ENCODE measurements around the gene SUCO. TPM values are rescaled to one million over a fixed set of nuclear protein-coding genes. Genes with fewer than 3 reads are reported as not detected.

The SUCO gene
- total RNA-seq, 1 donor from 2014 or later: 37.4 TPM

DNA sequence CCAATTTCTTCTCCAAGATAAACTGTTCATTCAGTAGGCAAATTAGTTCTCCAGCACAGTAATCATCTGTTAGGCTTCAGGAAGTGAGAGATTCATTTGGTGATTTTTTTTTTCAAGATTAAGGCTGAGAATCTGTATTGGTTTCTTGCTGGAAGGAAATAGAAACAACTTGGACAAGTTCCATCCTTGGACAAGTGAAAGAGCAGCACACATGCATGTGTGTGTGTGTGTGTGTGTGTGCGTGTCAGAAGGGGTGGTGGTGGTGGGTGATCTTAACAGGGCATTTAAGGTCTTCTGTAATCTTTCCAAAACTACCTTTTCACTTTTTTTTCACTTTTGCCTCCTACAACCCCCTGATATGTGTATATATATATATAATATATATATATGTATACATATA is 15.9 kb upstream of the SUCO start:
- Histone ChIP-seq H3K4me3 (ENCODE audit: low read depth, low read length) (no peak overlapping the region), H3K27me3 (ENCODE audit: control insufficient read depth, insufficient read depth, low read length) (no peaks in the 10 kb centered on the region), H3K36me3 (ENCODE audit: control insufficient read depth, insufficient read depth, low read length) (no peaks in the 10 kb centered on the region)
- DNase-seq (ENCODE audit: low read depth): no peak
- TF ChIP-seq, protein P1, sequence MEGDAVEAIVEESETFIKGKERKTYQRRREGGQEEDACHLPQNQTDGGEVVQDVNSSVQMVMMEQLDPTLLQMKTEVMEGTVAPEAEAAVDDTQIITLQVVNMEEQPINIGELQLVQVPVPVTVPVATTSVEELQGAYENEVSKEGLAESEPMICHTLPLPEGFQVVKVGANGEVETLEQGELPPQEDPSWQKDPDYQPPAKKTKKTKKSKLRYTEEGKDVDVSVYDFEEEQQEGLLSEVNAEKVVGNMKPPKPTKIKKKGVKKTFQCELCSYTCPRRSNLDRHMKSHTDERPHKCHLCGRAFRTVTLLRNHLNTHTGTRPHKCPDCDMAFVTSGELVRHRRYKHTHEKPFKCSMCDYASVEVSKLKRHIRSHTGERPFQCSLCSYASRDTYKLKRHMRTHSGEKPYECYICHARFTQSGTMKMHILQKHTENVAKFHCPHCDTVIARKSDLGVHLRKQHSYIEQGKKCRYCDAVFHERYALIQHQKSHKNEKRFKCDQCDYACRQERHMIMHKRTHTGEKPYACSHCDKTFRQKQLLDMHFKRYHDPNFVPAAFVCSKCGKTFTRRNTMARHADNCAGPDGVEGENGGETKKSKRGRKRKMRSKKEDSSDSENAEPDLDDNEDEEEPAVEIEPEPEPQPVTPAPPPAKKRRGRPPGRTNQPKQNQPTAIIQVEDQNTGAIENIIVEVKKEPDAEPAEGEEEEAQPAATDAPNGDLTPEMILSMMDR (IDR thresholded peaks at IDR 0.05; ENCODE audit: insufficient read depth, low read length, poor library complexity, severe bottlenecking): no peak

DNA sequence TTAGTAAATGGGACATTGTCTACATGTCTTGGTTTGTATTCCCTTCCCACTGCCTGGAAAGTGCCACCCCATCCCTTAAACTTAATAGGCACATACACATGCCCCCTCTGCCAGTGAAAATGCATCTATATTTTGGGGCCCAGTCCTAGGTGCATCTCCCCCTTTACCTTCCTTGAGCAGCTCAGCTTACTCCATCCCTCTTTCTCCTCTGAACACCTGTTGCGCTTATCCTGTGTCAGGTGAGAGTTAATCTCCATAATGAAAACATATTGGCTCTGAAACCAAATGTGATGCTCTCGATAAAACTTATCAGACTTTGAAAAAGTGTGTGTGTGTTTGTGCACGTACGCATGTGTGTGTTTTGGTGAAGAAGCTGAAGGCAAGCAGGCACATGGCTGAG is 15.4 kb upstream of the SUCO start:
- TF ChIP-seq, protein P1 (IDR thresholded peaks at IDR 0.05; ENCODE audit: insufficient read depth, low read length, poor library complexity, severe bottlenecking): no peak
- H3K27me3 ChIP-seq (ENCODE audit: control insufficient read depth, insufficient read depth, low read length): no peaks in the 10 kb centered on the region
- H3K36me3 ChIP-seq (ENCODE audit: control insufficient read depth, insufficient read depth, low read length): no peaks in the 10 kb centered on the region
- H3K4me3 ChIP-seq (ENCODE audit: low read depth, low read length): no peak overlapping the region
- DNase-seq (ENCODE audit: low read depth): no peak

DNA sequence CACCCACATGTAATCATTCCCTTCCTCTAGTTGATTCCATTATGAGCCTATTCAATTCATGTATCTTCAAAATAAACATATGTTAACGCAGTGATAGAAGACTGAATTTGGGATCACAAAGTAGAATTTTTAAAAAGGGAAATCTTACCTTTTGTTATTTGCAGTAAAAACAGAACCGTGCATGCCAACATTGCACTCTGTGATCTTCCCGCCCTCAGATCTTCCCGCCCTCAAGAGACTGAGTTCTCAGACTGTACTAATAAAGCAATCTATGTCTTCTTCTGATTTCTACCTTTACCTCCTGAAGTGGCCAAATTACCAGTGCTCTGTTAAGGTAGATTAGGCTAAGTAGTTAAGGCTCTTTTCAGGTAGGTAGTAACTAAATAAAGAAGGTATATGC is 3.6 kb upstream of the SUCO start:
- Histone ChIP-seq H3K36me3 (ENCODE audit: control insufficient read depth, insufficient read depth, low read length) (no peaks in the 10 kb centered on the region), H3K27me3 (ENCODE audit: control insufficient read depth, insufficient read depth, low read length) (no peaks in the 10 kb centered on the region), H3K4me3 (ENCODE audit: low read depth, low read length) (no peak overlapping the region)
- TF ChIP-seq, protein P1 (IDR thresholded peaks at IDR 0.05; ENCODE audit: insufficient read depth, low read length, poor library complexity, severe bottlenecking): no peak
- DNase-seq (ENCODE audit: low read depth): no peak

DNA sequence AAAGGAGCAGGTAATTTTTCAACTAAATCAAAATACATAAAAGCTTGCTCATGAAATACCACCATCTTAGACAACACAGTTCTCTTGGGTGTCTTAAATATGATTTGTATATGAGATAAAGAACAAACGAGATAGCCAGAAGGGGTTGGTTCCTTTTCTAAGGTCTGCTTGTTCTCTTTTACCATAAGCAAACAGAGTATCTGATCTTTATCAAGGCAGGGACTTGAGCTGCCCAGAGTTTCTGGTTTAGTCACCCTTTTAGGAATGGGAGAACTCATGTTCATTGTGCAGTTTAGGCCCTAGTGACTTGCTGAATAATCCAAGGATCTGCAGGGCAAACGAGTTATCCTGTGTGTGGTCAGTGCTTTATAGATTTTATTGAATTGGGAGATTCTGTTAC is 3.0 kb upstream of the SUCO start:
- Histone ChIP-seq H3K27me3 (ENCODE audit: control insufficient read depth, insufficient read depth, low read length) (no peaks in the 10 kb centered on the region), H3K4me3 (ENCODE audit: low read depth, low read length) (no peak overlapping the region), H3K36me3 (ENCODE audit: control insufficient read depth, insufficient read depth, low read length) (no peaks in the 10 kb centered on the region)
- TF ChIP-seq, protein P1 (IDR thresholded peaks at IDR 0.05; ENCODE audit: insufficient read depth, low read length, poor library complexity, severe bottlenecking): no peak
- DNase-seq (ENCODE audit: low read depth): no peak

DNA sequence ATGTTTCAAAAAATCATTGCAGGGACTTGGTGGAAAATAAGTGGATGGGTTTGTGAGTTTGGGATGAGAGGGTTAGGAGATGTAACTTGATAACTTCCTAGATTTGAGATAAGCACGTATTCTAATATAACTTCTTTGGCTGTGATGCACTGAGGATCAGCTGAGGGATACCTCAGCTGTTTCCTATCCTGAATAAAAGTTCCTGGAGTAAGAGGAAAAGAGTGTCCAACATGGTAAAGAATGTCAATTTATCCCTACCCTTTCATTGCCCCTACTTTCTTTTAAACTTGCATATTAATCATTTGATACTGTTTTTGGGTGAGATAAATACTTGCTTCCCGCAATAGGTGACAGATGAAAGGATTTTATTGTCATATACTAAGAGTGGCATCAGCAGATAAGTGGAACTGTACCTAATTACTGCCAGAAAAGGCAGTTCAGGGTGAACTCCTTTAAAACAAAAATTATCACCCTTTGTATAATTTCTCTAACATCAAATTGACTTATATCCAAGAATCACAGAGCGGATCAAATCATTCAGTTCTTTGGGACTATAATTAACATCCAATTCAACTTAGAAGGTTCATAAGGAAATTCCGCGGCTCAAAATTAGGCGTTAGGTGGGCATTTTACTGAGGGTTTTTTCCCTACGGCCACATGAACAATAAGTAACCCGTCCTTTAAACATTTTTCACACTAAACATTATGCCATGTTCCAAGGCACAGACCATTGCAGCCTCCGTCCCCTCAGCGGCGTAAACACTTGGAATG is 1.4 kb upstream of the SUCO start:
- no peak for DNase-seq (ENCODE audit: low read depth)
- Histone ChIP-seq H3K27me3 (ENCODE audit: control insufficient read depth, insufficient read depth, low read length) (no peaks in the 10 kb centered on the region), H3K36me3 (ENCODE audit: control insufficient read depth, insufficient read depth, low read length) (no peaks in the 10 kb centered on the region), H3K4me3 (ENCODE audit: low read depth, low read length) (peak overlapping the region; percentile 55)
- TF ChIP-seq, protein P1 (IDR thresholded peaks at IDR 0.05; ENCODE audit: insufficient read depth, low read length, poor library complexity, severe bottlenecking): no peak

DNA sequence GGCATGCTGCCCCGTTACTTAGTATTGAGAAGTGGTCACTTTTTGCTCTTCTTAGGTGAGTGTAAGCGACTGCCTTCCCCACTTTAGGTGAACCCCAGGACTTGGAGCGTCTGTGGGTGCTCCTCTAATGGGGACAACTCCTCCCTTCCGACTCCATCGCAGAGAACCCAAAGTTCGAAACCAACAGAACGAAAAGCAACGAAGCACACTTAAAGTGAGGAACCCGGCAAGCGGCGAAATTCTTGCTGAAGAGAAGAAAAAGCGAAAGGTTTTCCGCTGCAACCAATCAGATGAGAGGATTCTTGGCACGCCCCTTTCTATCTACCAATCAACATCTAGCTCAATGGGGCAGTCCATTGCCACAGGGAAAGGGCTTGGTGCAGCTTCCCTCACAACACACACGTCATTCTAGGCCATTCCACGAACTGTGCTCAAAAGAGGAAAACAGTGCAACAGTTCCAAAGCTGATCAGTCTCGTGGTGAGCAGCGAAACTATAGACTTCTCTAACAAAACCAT is 709 bp upstream of the SUCO start:
- H3K36me3 ChIP-seq (ENCODE audit: control insufficient read depth, insufficient read depth, low read length): no peaks in the 10 kb centered on the region
- peak; percentile 92 for DNase-seq (ENCODE audit: low read depth)
- H3K27me3 ChIP-seq (ENCODE audit: control insufficient read depth, insufficient read depth, low read length): no peaks in the 10 kb centered on the region
- H3K4me3 ChIP-seq (ENCODE audit: low read depth, low read length): peak overlapping the region; percentile 55
- TF ChIP-seq, protein P1 (IDR thresholded peaks at IDR 0.05; ENCODE audit: insufficient read depth, low read length, poor library complexity, severe bottlenecking): no peak
